KOPT-K1 (cell line): ENCODE measurements around the gene ULK4.
"Not testable (repeated sequence)": the region's sequence is repeated elsewhere in the genome, so short reads cannot be mapped to it uniquely, and the experiment has no call there.

Experiments used
- H3K27ac ChIP-seq: fragments of 200-600 bp; sonication (generic); 2 replicates; pipeline ENCODE4 v1.5.1; 2016; ENCODE audit warnings: antibody characterized with exemption, mild to moderate bottlenecking, low read depth, low read length; ENCODE audit not compliant: poor library complexity, severe bottlenecking
- H3K36me3 ChIP-seq: fragments of 200-600 bp; sonication (generic); 2 replicates; pipeline ENCODE4 v1.5.1; 2017; ENCODE audit warnings: antibody characterized with exemption, mild to moderate bottlenecking, low read length, moderate library complexity; ENCODE audit not compliant: insufficient read depth
- H3K9me3 ChIP-seq: fragments of 200-600 bp; sonication (generic); 2 replicates; pipeline ENCODE4 v1.5.1; 2017; ENCODE audit warnings: antibody characterized with exemption, low read length, mild to moderate bottlenecking; ENCODE audit not compliant: insufficient read depth, poor library complexity, severe bottlenecking

The ULK4 gene

GRCh38 chr3:41565003-41565402 is 396.9 kb downstream of the ULK4 start:
- H3K27ac ChIP-seq, result no peak overlapping the region
- no peaks in the 10 kb centered on the region for H3K9me3 ChIP-seq
- no peaks in the 10 kb centered on the region for H3K36me3 ChIP-seq

- H3K27ac ChIP-seq, H3K36me3 ChIP-seq, H3K9me3 ChIP-seq: not testable (repeated sequence)
These were observed 405.7 kb downstream of the ULK4 start for GRCh38 chr3:41556245-41556644.

- Histone ChIP-seq H3K27ac (no peak overlapping the region), H3K9me3 (no peaks in the 10 kb centered on the region), H3K36me3 (no peaks in the 10 kb centered on the region)
These were observed 428.9 kb downstream of the ULK4 start for GRCh38 chr3:41532976-41533375.

GRCh38 chr3:41526995-41527573 is 434.8 kb downstream of the ULK4 start:
- no peak overlapping the region for H3K27ac ChIP-seq
- no peaks in the 10 kb centered on the region for H3K36me3 ChIP-seq
- no peaks in the 10 kb centered on the region for H3K9me3 ChIP-seq

- Histone ChIP-seq H3K27ac (no peak overlapping the region), H3K9me3 (no peaks in the 10 kb centered on the region), H3K36me3 (no peaks in the 10 kb centered on the region)
These were observed 436.4 kb downstream of the ULK4 start for GRCh38 chr3:41525303-41526064.

GRCh38 chr3:41523897-41524296 is 438.0 kb downstream of the ULK4 start:
- no peak overlapping the region for H3K27ac ChIP-seq
- no peaks in the 10 kb centered on the region for H3K9me3 ChIP-seq
- no peaks in the 10 kb centered on the region for H3K36me3 ChIP-seq

GRCh38 chr3:41522612-41523011 is 439.3 kb downstream of the ULK4 start:
- no peak overlapping the region for H3K27ac ChIP-seq
- no peaks in the 10 kb centered on the region for H3K36me3 ChIP-seq
- no peaks in the 10 kb centered on the region for H3K9me3 ChIP-seq

GRCh38 chr3:41521010-41521655 is 440.8 kb downstream of the ULK4 start:
- no peaks in the 10 kb centered on the region for H3K9me3 ChIP-seq
- H3K36me3 ChIP-seq, result no peaks in the 10 kb centered on the region
- H3K27ac ChIP-seq, result no peak overlapping the region

- H3K27ac ChIP-seq, result no peak overlapping the region
- H3K36me3 ChIP-seq, result no peaks in the 10 kb centered on the region
- no peaks in the 10 kb centered on the region for H3K9me3 ChIP-seq
These were observed 442.2 kb downstream of the ULK4 start for GRCh38 chr3:41519746-41520145.

- Histone ChIP-seq H3K27ac (no peak overlapping the region), H3K36me3 (no peaks in the 10 kb centered on the region), H3K9me3 (no peaks in the 10 kb centered on the region)
These were observed 443.3 kb downstream of the ULK4 start for GRCh38 chr3:41518626-41519025.

GRCh38 chr3:41508063-41508696 is 453.7 kb downstream of the ULK4 start:
- H3K36me3 ChIP-seq, result no peaks in the 10 kb centered on the region
- H3K27ac ChIP-seq, result no peak overlapping the region
- peaks cover 10% of the 10 kb centered on the region for H3K9me3 ChIP-seq

- H3K36me3 ChIP-seq, result no peaks in the 10 kb centered on the region
- peaks cover 10% of the 10 kb centered on the region for H3K9me3 ChIP-seq
- H3K27ac ChIP-seq, result no peak overlapping the region
These were observed 454.4 kb downstream of the ULK4 start for GRCh38 chr3:41507336-41508062.

GRCh38 chr3:41503998-41504623 is 457.8 kb downstream of the ULK4 start:
- H3K9me3 ChIP-seq, result peaks cover 10% of the 10 kb centered on the region
- no peaks in the 10 kb centered on the region for H3K36me3 ChIP-seq
- H3K27ac ChIP-seq, result no peak overlapping the region

GRCh38 chr3:41502481-41502880 is 459.4 kb downstream of the ULK4 start:
- no peaks in the 10 kb centered on the region for H3K9me3 ChIP-seq
- no peak overlapping the region for H3K27ac ChIP-seq
- no peaks in the 10 kb centered on the region for H3K36me3 ChIP-seq
